Measurements from ENCODE around the gene ZMAT5.

Gene ZMAT5

DNA sequence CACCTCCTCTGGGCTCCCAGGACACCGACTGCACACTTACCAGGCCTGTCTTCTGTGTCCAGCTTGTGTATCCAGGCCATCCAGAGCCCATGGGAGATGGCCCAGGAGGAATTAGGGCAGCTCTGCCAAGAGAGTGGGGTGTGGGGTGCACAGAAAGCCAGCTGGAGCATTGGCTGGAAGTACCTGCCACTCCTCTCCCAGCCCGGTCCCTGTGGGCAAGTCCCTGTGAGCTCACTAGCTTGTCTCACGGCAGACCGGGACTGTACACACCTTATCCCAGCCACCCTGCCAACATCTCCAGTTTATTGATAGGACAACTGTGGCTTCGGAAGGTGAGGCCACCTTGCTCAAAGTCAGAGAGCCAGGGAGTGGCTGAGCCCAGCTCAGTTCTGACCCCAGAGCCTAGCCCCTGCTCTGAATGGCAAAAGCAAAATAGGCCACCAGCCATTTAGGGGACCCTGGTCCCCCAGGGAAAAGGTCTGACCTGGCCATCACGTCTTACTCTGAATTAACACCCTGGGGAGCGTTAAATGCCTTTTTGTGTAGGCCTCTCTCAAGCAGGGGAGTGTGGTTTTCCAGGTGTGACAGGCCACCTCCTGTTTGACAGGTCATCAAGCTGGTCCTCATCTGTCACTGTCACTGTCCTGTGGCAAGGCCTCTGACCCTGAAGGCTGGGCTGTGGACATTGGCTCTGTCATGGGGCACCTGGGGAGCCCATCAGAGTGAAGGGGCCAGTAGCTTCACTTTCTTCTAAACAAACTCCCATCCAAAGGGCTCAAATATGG is 15.4 kb upstream of the ZMAT5 start:
- TF ChIP-seq JUND (IDR thresholded peaks at IDR 0.05; ENCODE audit: low read depth): no peak
- peak; percentile 59 to 60 for DNase-seq (ENCODE audit: low read depth in 1 of 2, low spot score in 1 of 2)
- in situ Hi-C loops (cut with HindIII; ENCODE audit: low pct_unique_long_range_greater_than_20kb, low sequenced_read_pairs): no loop called here

DNA sequence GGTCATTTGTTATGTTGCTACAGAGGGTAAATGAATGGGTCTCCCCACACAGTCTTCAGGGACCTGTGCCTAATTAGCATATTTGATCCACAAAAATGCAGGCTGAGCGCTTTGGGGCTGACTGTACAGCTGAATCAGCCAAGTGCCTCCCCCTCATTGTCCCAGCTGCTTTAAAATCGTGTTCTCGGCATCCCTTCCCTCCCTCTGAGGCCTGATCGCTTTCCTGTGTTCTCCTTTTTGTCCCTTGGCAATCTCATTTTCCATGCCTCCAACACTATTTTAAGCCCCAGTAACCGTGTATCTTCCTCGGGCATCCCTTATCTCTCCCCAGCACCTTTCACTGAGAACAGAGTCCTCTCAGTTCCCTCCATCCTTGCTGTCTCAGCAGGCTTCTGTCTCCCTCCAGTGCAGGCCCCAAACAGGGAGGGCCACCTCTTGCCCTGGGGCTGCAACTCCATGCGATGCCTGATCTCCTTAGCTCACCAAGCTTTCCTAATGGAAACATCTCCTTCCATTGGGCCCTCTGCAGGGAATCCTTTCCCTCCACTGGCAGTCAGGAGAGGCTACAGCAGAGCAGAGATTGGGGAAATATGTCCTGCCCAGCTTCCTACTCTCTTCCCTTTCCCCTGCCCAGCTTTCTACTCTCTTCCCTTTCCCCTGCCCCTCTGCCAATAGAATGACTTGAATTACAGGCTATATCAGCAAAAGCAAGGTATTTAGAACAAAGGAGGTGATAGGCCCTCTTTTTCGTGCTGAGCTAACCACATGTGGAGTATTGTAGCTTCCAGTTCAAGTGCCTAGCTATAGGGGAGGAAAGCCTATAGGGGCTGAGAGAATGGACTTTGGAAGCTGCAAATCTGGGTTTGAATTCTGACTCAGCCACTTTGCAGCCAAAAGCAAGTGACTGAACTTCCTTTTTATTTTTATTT is 14.2 kb upstream of the ZMAT5 start:
- TF ChIP-seq JUND (IDR thresholded peaks at IDR 0.05; ENCODE audit: low read depth): no peak
- no peak for DNase-seq (ENCODE audit: low read depth in 1 of 2, low spot score in 1 of 2)
- in situ Hi-C loops (cut with HindIII; ENCODE audit: low pct_unique_long_range_greater_than_20kb, low sequenced_read_pairs): no loop called here

DNA sequence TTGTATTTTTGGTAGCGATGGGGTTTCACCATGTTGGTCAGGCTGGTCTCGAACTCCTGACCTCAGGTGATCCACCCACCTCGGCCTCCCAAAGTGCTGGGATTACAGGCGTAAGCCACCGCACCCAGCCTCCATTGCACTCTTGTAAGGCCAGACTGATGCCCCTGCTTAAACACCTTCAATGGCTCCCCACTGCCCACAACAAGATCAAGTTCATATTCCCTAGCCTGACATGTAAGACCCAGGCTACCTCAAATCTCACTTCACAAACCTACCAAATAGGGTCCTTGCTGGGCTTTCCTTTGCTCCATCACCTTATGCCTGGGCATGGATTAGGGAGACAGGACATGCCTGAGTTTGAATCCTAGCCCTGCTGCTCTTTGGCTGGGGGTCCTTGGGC is 13.4 kb upstream of the ZMAT5 start:
- no peak for TF ChIP-seq JUND (IDR thresholded peaks at IDR 0.05; ENCODE audit: low read depth)
- no peak for DNase-seq (ENCODE audit: low read depth in 1 of 2, low spot score in 1 of 2)
- in situ Hi-C loops (cut with HindIII; ENCODE audit: low pct_unique_long_range_greater_than_20kb, low sequenced_read_pairs): no loop called here

DNA sequence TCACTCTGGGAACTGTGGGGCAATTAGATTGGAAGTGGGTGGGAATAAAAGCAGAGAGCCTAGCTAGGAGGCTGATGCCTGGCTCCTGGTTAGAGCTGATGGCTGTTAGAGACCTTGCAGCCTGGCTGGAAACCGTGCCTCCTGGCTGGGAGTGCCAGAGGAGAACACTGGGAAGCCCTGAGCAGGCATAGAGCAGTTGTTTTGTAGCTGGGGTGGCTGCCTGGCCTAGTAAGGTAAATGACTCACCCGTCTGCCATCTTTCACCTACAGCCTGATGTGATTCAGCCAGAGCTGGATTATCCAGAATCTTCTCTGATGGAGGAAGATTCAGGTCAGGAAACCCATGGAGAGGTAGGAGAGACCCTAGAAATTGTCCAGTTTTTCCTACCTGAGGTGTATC is 6.4 kb upstream of the ZMAT5 start:
- in situ Hi-C loops (cut with HindIII; ENCODE audit: low pct_unique_long_range_greater_than_20kb, low sequenced_read_pairs): no loop called here
- DNase-seq (ENCODE audit: low read depth in 1 of 2, low spot score in 1 of 2): no peak
- no peak for TF ChIP-seq JUND (IDR thresholded peaks at IDR 0.05; ENCODE audit: low read depth)

DNA sequence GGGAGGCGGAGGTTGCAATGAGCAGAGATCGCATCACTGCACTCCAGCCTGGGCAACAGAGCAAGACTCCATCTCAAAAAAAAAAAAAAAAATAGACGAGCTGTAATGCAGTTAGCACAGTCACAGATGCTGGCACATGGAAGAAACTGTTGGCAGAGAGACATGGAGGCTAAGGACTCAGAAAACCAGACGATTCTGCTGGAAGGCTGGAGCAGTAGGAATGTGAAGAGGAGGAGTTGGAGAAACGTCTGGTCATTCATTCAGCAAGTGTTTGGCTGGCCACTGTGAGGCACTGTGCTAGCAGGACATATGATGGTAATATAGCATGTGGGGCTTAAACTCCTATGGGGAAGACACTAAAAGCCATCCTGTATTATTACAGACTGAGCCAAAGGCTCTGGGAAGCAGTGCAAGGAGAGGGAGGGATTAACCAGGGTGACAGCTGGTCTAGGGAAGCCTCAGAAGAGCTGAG is 5.4 kb upstream of the ZMAT5 start:
- in situ Hi-C loops (cut with HindIII; ENCODE audit: low pct_unique_long_range_greater_than_20kb, low sequenced_read_pairs): no loop called here
- peak in 1 of 2 experiments; percentile 72 for DNase-seq (ENCODE audit: low read depth in 1 of 2, low spot score in 1 of 2)
- TF ChIP-seq JUND (IDR thresholded peaks at IDR 0.05; ENCODE audit: low read depth): no peak

DNA sequence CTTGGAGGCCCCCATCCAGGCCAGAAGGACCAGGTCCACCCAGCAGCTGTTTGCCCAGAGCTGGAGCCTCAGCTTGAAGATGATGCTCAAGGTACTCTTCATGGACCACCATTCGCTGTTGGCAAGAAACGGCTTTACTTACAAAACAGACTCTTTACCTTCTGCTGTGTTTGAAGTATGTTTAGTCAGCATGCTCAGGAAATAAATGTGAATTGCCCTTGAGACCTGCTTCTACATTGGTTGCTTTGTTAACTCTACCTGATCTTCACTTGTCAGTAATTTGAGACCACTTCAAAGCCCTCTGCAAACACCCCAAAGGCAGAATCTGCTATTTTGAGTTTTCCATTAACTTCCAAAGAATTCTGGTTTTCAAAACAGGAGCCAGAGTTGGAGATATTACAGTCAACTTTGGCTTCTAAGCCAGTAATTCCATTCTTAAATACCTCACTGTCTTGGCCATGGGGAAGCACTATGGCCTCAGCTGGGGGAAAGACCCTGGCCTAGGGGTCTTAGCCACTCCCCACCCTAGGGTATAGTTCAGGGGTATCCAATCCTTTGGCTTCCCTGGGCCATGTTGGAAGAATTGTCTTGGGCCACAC is 3.0 kb upstream of the ZMAT5 start:
- in situ Hi-C loops (cut with HindIII; ENCODE audit: low pct_unique_long_range_greater_than_20kb, low sequenced_read_pairs): no loop called here
- TF ChIP-seq JUND (IDR thresholded peaks at IDR 0.05; ENCODE audit: low read depth): no peak
- no peak for DNase-seq (ENCODE audit: low read depth in 1 of 2, low spot score in 1 of 2)

DNA sequence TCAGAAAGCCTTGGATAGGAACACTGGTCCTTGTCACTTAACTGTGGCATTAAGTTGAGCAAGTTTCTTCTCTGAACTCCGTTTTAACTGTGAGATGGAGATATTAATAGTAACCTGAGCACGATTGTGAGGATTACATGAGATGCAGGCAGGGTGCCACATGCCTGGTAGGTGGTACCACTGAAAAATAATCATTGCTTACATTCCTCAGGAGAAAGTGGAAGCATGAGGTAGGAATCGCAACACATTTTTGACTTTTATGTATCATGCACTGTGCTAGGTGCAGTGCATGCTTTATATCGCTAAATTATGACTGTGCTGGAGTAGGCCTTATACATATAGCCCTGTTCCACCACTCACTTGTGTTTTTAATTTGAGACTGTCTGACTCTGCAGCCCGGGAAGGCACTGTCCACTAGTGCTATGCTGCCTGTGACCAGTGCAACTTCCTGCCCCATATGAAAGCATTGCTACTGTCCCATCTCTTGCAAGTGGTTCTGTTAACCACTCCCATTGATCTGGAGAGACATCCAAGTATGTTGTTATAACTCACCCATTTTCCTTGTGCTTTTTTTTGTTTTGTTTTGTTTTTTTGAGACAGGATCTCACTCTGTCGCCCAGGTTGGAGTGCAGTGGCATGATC is 1.4 kb upstream of the ZMAT5 start:
- no peak for DNase-seq (ENCODE audit: low read depth in 1 of 2, low spot score in 1 of 2)
- no peak for TF ChIP-seq JUND (IDR thresholded peaks at IDR 0.05; ENCODE audit: low read depth)
- in situ Hi-C loops (cut with HindIII; ENCODE audit: low pct_unique_long_range_greater_than_20kb, low sequenced_read_pairs): no loop called here

DNA sequence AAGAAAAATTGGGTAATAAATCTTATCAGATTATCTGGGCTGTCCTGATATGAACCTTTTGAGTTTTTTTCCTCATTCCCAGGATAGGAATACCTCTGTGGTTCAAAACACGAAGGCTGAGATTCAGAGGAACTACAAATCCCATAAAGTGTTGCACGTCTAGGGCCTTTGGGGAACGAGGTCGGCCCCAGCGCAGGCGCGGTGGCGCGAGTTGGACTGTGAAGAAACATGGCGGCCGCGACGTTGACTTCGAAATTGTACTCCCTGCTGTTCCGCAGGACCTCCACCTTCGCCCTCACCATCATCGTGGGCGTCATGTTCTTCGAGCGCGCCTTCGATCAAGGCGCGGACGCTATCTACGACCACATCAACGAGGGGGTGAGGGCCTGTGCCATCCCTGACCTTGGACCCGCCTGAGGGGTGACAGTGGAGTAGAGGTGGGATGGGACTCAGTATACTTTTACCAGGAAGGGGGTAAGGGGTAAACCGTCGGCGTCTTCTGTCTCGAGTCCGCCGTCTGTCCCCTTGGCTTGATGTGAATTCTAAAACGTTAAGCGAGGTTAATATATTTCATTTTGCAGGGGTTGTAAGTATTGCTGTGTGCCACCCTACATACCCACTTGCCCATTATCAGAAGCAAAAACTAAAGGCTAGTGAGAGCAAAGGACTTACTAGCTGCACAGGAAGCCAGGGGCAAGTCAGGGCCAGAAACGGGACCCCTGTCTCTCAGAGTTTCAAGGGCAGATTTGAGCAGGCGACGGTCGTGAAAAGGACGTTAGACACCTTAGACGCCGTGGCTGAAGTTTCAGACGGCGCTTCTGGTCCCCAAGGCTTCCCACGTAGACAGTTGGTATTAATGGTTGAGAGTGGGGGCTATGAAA is 604 bp upstream of the ZMAT5 start, which contains the start of gene UQCR10:
Gene UQCR10, plus strand, starts transcription at position 199 of the 881 bp plus-strand sequence. Its CDS starts 30 bp downstream, at position 229.
- in situ Hi-C loops (cut with HindIII; ENCODE audit: low pct_unique_long_range_greater_than_20kb, low sequenced_read_pairs): no loop called here
- peak; percentile 58 to 87 for DNase-seq (ENCODE audit: low read depth in 1 of 2, low spot score in 1 of 2)
- TF ChIP-seq JUND (IDR thresholded peaks at IDR 0.05; ENCODE audit: low read depth): no peak

DNA sequence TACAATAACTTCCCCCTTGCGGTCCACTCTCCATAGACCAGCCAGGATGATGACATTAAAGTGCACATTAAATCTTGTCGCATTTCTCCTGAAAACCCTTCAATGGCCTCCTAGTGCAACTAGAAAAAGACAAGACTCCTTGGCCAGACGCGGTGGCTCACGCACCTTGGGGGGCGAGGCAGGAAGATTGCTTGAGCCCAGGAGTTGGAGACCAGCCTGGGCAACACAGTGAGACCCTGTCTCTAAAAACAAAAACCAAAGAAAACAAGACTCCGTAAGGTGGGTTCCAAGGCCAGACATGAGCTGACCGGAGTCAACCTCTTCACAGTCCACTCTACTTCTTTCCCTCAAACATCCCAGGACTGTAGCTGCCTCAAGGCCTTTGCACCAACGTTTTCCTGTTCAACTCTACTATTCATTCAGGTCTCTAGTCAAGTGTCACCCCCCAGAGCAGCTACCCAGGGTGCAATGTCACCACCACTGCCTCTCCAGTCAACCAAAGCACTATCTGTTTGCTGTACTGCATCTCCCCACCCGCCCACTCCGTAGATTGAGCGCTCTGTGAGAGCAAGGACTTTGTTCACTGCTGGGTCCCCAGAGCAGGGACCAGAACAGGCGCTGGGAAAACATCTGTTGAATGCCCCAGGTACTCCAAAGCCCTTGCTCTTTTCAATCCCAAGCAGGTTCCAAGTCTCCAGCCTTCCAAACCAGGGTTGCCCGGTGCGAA is 739 bp downstream of the ZMAT5 start:
- in situ Hi-C loops (cut with HindIII; ENCODE audit: low pct_unique_long_range_greater_than_20kb, low sequenced_read_pairs): no loop called here
- DNase-seq (ENCODE audit: low read depth in 1 of 2, low spot score in 1 of 2): no peak
- no peak for TF ChIP-seq JUND (IDR thresholded peaks at IDR 0.05; ENCODE audit: low read depth)

DNA sequence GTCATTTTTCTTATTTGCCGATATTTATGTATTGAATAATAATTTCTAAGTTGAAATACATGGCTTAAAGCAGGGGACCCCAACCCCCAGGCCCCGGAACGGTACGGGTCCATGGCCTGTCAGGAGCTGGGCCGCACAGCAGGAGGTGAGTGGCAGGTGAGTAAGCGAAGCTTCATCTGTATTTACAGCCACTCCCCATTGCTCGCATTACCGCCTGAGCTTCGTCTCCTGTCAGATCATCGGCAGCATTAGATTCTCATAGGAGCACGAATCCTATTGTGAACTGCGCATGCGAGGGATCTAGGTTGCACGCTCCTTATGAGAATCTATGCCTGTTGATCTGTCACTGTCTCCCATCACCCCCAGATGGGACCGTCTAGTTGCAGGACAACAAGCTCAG is 4.5 kb downstream of the ZMAT5 start:
- no peak for TF ChIP-seq JUND (IDR thresholded peaks at IDR 0.05; ENCODE audit: low read depth)
- in situ Hi-C loops (cut with HindIII; ENCODE audit: low pct_unique_long_range_greater_than_20kb, low sequenced_read_pairs): no loop called here
- no peak for DNase-seq (ENCODE audit: low read depth in 1 of 2, low spot score in 1 of 2)

DNA sequence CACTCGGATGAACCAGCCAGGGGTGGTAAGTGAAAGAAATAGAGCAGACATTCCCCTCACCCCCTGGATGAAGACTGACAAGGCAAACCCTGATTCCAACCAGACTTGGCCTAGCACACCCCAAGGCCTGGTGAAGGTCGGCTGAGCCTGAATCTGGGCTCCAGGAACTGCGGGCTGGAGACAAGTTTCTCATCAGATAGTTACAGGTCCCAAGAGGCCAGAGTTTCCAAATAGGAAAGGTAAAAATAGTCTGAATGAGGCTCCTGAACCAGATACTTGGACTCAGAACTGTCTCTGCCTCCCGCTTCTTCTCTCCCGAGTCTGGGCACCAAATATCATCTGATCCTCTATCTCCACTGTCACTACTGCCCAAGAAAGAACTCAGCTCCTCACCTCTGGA is 7.8 kb downstream of the ZMAT5 start:
- in situ Hi-C loops (cut with HindIII; ENCODE audit: low pct_unique_long_range_greater_than_20kb, low sequenced_read_pairs): no loop called here
- TF ChIP-seq JUND (IDR thresholded peaks at IDR 0.05; ENCODE audit: low read depth): no peak

More for the DNA sequence above, 7.8 kb downstream of the ZMAT5 start:
- DNase-seq (ENCODE audit: low read depth in 1 of 2, low spot score in 1 of 2): no peak
